HCT116 (cell line): ENCODE measurements around the gene CDH4. TPM values are rescaled to one million over a fixed set of nuclear protein-coding genes. Genes with fewer than 3 reads are reported as not detected.

Experiments
- ATAC-seq: fragments of 200-7000 bp; cut with Tn5 transposase; 2 replicates; pipeline ENCODE4 v1.9.1; 2020; ENCODE audit warnings: mild to moderate bottlenecking, moderate library complexity
- BruUV-seq: library from RNA; stranded (reverse); fragments of 400-500 nt; replicated peaks from 2 replicates; lab custom pipeline; 2021; lab: Mats Ljungman, UMichigan
- CTCF ChIA-PET: fragments of 300-600 bp; sonication (Branson Sonifier 250); formaldehyde crosslinking; loops from one replicate; lab custom pipeline; 2021; ENCODE audit warnings: antibody characterized with exemption; lab: Charles Lee
- POLR2A ChIA-PET: fragments of 300-600, 350-600 bp; sonication (Branson Sonifier 250); formaldehyde crosslinking; loops from one replicate; lab custom pipeline; 2021; ENCODE audit warnings: antibody characterized with exemption; lab: Charles Lee
- RAD21 ChIA-PET, 2 experiments: fragments of 300-600 bp; sonication (Branson Sonifier 250); formaldehyde crosslinking; loops; one replicate each; lab custom pipeline; 2023; ENCODE audit warnings: low total read pairs in 2 of 2; ENCODE audit not compliant: uncharacterized antibody in 2 of 2, unreplicated experiment in 2 of 2, low non-redundant PET in 1 of 2; lab: Charles Lee
- DNase-seq: peaks from one replicate; pipeline ENCODE4 v3.0.0-alpha.2; 2010; ENCODE audit warnings: low read depth, low spot score
- H2AFZ ChIP-seq: fragments of 200-600 bp; shearing (Covaris generic), sonication (generic); 2 replicates; pipeline ENCODE4 v1.6.1; 2017; ENCODE audit warnings: low read depth, mixed run types, mixed read lengths, antibody characterized with exemption, low read length; ENCODE audit not compliant: poor library complexity, severe bottlenecking
- H3K27ac ChIP-seq: 2 replicates; pipeline ENCODE4 v1.5.1; 2012; ENCODE audit warnings: low read depth, low read length
- H3K27me3 ChIP-seq: fragments of 200-600 bp; sonication (generic); 2 replicates; pipeline ENCODE4 v1.6.1; 2016; ENCODE audit warnings: mixed run types, low read length, mixed read lengths; ENCODE audit not compliant: insufficient read depth
- H3K36me3 ChIP-seq, 2 experiments: fragments of 200-500 bp in 1 of 2; fragments of 200-600 bp in 1 of 2; sonication (Bioruptor generic) in 1 of 2; sonication (generic) in 1 of 2; 2 replicates each; pipeline versions ENCODE4 v1.5.1 to v1.6.1; 2014 to 2016; ENCODE audit warnings: low read length in 2 of 2, inconsistent platforms in 1 of 2, mixed read lengths in 1 of 2, mixed run types in 1 of 2; ENCODE audit not compliant: insufficient read depth in 2 of 2, control insufficient read depth in 1 of 2
- H3K4me1 ChIP-seq, 2 experiments: fragments of 200-600 bp in 1 of 2; sonication (generic) in 1 of 2; 2 replicates each; pipeline versions ENCODE4 v1.5.1 to v1.6.1; 2012 to 2017; ENCODE audit warnings: low read length in 2 of 2, inconsistent platforms in 1 of 2, mild to moderate bottlenecking in 1 of 2, mixed read lengths in 1 of 2, mixed run types in 1 of 2, moderate library complexity in 1 of 2; ENCODE audit not compliant: insufficient read depth in 2 of 2, control insufficient read depth in 1 of 2
- H3K4me2 ChIP-seq: fragments of 200-600 bp; sonication (generic); 2 replicates; pipeline ENCODE4 v1.6.1; 2017; ENCODE audit warnings: mixed run types, low read length, mixed read lengths
- H3K4me3 ChIP-seq, 2 experiments: fragments of 200-600 bp in 1 of 2; sonication (generic) in 1 of 2; replicated peaks in 1 of 2; 2 replicates each; pipeline ENCODE4 v1.5.1; 2011 to 2016; ENCODE audit warnings: low read length in 2 of 2, control low read depth in 1 of 2, low read depth in 1 of 2, mild to moderate bottlenecking in 1 of 2, mixed read lengths in 1 of 2, mixed run types in 1 of 2
- H3K79me2 ChIP-seq: fragments of 200-600 bp; sonication (generic); 2 replicates; pipeline ENCODE4 v1.6.1; 2017; ENCODE audit warnings: mild to moderate bottlenecking, mixed run types, low read length, moderate library complexity, mixed read lengths; ENCODE audit not compliant: insufficient read depth
- H3K9ac ChIP-seq: fragments of 200-600 bp; sonication (generic); 2 replicates; pipeline ENCODE4 v1.6.1; 2016; ENCODE audit warnings: low read length, mixed read lengths
- H3K9me2 ChIP-seq: fragments of 200-600 bp; sonication (generic), shearing (Covaris generic); 2 replicates; pipeline ENCODE4 v1.6.1; 2017; ENCODE audit warnings: mixed run types, mild to moderate bottlenecking, moderate library complexity; ENCODE audit not compliant: insufficient read depth
- H3K9me3 ChIP-seq, 2 experiments: fragments of 200-500 bp in 1 of 2; fragments of 200-600 bp in 1 of 2; sonication (Bioruptor generic) in 1 of 2; sonication (generic) in 1 of 2; 2 replicates each; pipeline ENCODE4 v1.6.1; 2014 to 2017; ENCODE audit warnings: low read length in 2 of 2, mixed read lengths in 2 of 2, inconsistent platforms in 1 of 2, low read depth in 1 of 2, mild to moderate bottlenecking in 1 of 2, mixed run types in 1 of 2, moderate library complexity in 1 of 2; ENCODE audit not compliant: control insufficient read depth in 1 of 2, insufficient read depth in 1 of 2
- H4K20me1 ChIP-seq: fragments of 200-600 bp; sonication (generic), shearing (Covaris generic); 2 replicates; pipeline ENCODE4 v1.6.1; 2017; ENCODE audit warnings: mixed run types, mild to moderate bottlenecking, moderate library complexity; ENCODE audit not compliant: insufficient read depth
- CBX3 ChIP-seq: IDR thresholded peaks from 2 replicates; pipeline ENCODE4 v1.6.1; 2012; ENCODE audit warnings: low read depth
- EZH2 ChIP-seq: fragments of 200-600 bp; sonication (generic); IDR thresholded peaks from 2 replicates; pipeline ENCODE4 v1.6.1; 2017; ENCODE audit warnings: antibody characterized with exemption, mixed run types
- FOSL1 ChIP-seq: IDR thresholded peaks from 2 replicates; pipeline ENCODE4 v1.6.1; 2012; ENCODE audit warnings: low read depth
- REST ChIP-seq: IDR thresholded peaks from 2 replicates; pipeline ENCODE4 v1.6.1; 2012; ENCODE audit warnings: low read depth
- SIN3A ChIP-seq: IDR thresholded peaks from 2 replicates; pipeline ENCODE4 v1.6.1; 2012; ENCODE audit warnings: low read depth
- ZBTB33 ChIP-seq: IDR thresholded peaks from 2 replicates; pipeline ENCODE4 v1.6.1; 2011; ENCODE audit warnings: mild to moderate bottlenecking, low read length, moderate library complexity; ENCODE audit not compliant: insufficient replicate concordance; ENCODE audit errors: extremely low read depth
- ZFX ChIP-seq: fragments of 450-650 bp; IDR thresholded peaks from 2 replicates; pipeline ENCODE4 v1.6.1; 2017
- intact Hi-C: fragments of 100-400 bp; cut with micrococcal nuclease; formaldehyde crosslinking; loops from 2 replicates; pipeline ENCODE4 v1.10.0; 2022
- total RNA-seq: library from RNA; stranded (reverse); gene quantifications from one replicate; pipeline ENCODE4 v1.2.1, GENCODE V29; 2021; ENCODE audit not compliant: unreplicated experiment
- TF ChIP-seq, protein P1 (sequence below): IDR thresholded peaks from 2 replicates; pipeline ENCODE4 v1.6.1; 2012

CDH4 gene
- total RNA-seq, 1 experiment from 2014 or later: not detected

- TF ChIP-seq ZBTB33: no peak
- TF ChIP-seq EZH2: no peak
- no peak for TF ChIP-seq SIN3A
Observed at GRCh38 chr20:61350500-61351250, 98.6 kb downstream of the CDH4 start (continued).

- RAD21 ChIA-PET: no interaction called here
- Histone ChIP-seq H3K9ac (no peak overlapping the region), H2AFZ (no peak overlapping the region), H3K27ac (no peak overlapping the region), H3K36me3 (no peaks in the 10 kb centered on the region), H3K27me3 (no peaks in the 10 kb centered on the region), H3K79me2 (no peaks in the 10 kb centered on the region), H3K4me3 (no peak overlapping the region), H3K9me2 (no peaks in the 10 kb centered on the region), H4K20me1 (no peaks in the 10 kb centered on the region), H3K4me2 (no peak overlapping the region), H3K9me3 (peaks cover 0 to under 1% of the 10 kb centered on the region in 2 experiments; a peak in 2 of 4 replicates), H3K4me1 (no peaks in the 10 kb centered on the region)
- intact Hi-C loops: no loop called here
- POLR2A ChIA-PET: no interaction called here
- no peak for ATAC-seq
- TF ChIP-seq, protein P1, sequence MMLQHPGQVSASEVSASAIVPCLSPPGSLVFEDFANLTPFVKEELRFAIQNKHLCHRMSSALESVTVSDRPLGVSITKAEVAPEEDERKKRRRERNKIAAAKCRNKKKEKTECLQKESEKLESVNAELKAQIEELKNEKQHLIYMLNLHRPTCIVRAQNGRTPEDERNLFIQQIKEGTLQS: no peak
- TF ChIP-seq FOSL1: no peak
- TF ChIP-seq ZBTB33: no peak
- TF ChIP-seq CBX3: no peak
- no peak for TF ChIP-seq ZFX
- no peak for TF ChIP-seq REST
- CTCF ChIA-PET: no interaction called here
- no peak for DNase-seq
- BruUV-seq: no TSS peak
Observed at GRCh38 chr20:61352346-61353260, 100.5 kb downstream of the CDH4 start.
